LHCN-M2 (cell line): ENCODE data around the gene ALOX15. TPM values are rescaled to one million over a fixed set of nuclear protein-coding genes. Genes with fewer than 3 reads are reported as not detected.
"Not testable (repeated sequence)": the region's sequence is repeated elsewhere in the genome, so short reads cannot be mapped to it uniquely, and the experiment has no call there.

Experiments
- DNase-seq: peaks from one replicate; pipeline ENCODE4 v3.0.0-alpha.2; 2012; ENCODE audit warnings: low read depth
- polyA plus RNA-seq: library from polyadenylated mRNA; unstranded; fragments of >200 nt; gene quantifications from one replicate; pipeline ENCODE4 v1.2.1, GENCODE V29; 2012; ENCODE audit warnings: missing spikeins
- total RNA-seq: library from RNA; depleted of rRNA; stranded (reverse); fragments of >200 nt; gene quantifications from 2 replicates; pipeline ENCODE4 v1.2.3, GENCODE V29; 2014; rRNA removed

Gene ALOX15, protein sequence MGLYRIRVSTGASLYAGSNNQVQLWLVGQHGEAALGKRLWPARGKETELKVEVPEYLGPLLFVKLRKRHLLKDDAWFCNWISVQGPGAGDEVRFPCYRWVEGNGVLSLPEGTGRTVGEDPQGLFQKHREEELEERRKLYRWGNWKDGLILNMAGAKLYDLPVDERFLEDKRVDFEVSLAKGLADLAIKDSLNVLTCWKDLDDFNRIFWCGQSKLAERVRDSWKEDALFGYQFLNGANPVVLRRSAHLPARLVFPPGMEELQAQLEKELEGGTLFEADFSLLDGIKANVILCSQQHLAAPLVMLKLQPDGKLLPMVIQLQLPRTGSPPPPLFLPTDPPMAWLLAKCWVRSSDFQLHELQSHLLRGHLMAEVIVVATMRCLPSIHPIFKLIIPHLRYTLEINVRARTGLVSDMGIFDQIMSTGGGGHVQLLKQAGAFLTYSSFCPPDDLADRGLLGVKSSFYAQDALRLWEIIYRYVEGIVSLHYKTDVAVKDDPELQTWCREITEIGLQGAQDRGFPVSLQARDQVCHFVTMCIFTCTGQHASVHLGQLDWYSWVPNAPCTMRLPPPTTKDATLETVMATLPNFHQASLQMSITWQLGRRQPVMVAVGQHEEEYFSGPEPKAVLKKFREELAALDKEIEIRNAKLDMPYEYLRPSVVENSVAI
- not detected in 2 replicates for total RNA-seq
- polyA plus RNA-seq = not detected

DNA sequence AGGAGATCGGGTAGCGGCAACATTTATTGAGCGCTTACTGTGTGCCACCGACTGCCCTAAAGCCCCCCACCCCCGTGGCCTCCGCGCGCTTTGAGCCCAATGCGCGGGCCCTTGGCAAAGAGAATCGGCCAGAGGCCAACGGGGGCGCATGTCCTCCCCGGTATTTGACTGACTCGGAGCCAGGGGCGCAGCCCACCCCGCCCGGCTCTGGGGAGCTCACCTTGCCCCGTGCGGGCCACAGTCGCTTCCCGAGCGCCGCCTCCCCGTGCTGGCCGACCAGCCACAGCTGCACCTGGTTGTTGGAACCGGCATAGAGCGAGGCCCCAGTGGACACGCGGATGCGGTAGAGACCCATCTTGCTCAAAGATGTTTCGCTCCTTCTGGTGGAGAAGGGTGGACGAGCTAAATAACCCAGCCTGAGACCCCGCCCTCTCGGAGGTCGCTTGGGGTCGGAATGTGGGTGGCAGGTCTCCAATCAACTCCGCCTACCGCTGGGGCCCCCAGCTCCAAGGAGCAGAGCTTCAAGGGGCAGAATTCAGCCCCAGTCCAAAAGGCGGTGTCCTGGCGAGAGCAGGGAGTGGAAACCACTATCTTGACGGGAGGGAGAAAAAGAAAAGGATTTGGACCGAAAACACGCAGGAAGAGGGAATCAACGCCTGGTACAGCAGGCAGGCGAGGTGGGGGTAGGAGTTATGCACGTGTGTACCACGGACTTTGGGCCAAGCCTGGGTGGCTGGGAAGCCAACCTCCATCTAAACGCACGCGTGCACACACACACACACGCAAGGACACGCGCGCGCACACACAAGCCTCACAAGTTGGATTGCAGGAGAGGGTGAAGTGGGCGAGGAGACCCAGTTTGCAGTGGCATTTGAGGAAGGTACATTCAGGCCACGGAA, at the start of gene ALOX15:
TSS of gene ALOX15 (minus strand) at position 382 of the 899 bp plus-strand sequence. CDS start at position 355, 27 bp downstream.
- DNase-seq = no peak

DNA sequence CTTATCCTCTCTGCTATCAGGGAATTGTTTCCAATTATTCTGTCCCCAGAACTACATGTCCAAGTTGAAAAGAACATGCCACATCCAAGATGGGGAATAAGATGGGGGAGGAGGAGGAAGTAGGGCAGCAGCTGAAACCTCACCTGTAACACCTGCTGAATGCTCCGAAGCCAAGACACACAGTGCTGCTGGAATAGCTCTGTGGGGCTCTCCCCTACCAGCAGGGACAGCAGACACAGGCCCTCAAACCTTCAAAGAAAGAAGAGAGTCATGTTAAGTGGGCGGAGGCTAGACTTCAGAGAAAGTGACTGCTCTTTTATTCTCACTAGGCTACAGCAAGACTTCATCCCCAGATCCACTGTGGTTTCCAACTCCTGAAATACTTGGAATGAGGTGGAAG, 49.3 kb upstream of the ALOX15 start:
- no peak for DNase-seq

DNA sequence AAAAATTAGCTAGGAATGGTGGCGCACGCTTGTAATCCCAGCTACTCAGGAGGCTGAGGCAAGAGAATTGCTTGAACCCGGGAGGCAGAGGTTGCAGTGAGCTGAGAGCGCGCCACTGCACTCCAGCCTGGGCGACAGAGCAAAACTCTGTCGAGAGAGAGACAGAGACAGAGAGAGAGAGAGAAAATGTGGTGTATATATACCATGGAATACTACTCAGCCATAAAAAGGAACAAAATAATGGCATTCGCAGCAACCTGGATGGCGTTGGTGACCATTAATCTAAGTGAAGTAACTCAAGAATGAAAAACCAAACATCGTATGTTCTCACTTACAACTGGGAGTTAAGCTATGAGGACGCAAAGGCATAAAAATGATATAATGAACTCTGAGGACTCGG, 48.4 kb upstream of the ALOX15 start:
- not testable (repeated sequence) for DNase-seq

DNA sequence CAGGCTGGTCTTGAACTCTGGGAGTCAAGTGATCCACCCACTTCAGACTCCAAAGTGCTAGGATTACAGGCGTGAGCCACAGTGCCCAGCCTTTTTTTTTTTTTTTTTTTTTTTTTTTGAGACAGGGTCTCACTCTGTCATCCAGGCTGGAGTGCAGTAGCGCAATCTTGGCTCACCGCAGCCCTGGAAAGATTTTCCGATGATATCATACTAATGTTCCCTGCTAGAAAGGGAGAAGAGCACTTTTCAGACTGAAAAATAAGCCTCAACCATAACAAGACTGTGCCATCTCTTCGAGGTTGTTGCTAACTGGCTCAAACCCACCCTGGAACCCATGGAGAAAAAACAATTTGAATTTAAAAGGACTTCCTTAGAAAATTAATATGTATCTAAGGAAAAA, 42.3 kb upstream of the ALOX15 start:
- not testable (repeated sequence) for DNase-seq

DNA sequence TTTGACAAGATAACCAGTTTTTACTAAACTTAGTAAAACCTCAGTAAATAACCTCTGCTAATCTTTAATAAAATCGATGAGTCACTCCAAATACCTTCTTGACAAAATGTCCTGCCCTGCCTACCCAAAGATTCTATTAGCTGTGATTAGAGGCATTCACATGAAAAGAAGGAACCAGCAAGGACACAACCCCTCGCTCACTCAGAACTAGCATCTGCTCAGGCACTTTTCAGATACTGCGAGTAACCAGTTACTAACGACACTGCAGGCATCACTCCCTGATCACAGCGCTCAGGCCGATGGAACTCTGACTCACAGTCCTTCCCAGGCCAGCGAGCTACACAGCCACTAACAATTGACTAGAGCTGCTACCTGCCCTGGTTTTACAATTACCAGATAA, 38.2 kb upstream of the ALOX15 start:
- peak; percentile 44 for DNase-seq

DNA sequence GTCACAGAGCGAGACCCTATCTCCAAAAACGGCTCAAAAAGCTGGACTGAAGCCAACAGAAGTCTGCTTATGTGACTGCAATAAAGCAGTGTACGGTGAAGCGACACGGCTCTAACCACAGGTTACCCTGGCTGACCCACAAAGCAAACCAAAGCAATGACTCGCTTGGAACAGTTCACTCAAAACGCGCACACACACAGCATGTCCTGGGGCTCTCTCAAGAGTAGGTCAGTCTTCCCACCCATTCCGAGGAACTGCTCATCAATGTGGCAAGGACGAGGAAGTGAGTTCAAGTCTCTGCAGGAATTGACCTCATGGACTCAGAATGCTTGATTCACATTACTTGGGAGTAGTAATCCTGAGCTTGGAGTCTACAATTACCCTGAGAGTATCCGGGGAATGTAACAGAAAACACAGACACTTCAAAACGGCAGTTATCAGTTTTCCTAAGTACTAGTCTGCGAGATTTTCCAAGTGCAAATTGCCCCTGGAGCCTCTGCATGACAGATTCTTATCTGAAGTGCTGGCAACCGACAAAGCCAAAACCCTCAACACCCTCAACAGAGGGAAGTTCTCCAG, 37.1 kb upstream of the ALOX15 start:
- peak; percentile 81 for DNase-seq

DNA sequence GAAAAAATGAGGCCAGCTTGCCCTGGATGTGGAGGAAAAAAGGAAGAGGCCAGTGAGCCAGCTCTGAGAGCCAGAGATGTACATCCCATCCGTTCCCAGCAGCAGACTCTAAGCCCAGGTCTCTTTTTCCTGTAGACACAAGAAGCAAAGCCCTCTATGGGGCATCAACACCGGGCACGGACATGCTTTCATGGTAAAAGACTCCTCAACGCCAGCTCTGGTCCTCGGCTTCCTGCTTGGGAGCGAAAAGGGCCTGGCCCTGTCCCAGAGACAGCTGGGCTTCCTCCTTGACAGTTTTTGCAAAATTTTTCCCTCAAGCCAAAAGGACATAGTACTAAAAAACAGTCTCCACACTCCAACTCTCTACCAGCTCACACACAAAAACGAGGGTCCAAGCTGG, 35.3 kb upstream of the ALOX15 start:
- no peak for DNase-seq

DNA sequence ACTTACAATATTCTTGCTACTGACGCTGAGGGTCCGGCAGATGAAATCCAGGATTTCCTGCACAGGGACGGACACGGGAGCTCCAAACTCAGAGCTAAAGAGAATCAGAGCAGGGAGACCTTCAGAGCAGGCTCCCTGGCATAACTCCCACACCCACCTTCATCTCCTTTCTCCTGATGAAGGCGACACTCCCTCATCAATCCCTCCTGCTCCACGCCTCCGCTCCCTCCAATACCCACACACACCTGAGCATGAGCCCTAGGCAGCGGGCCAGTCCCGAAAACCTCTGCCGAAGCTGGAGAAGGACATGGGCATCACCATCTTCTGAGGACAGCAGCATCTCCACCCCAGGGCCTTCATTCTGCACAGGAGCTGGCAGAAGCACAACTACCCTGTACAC, 34.3 kb upstream of the ALOX15 start:
- no peak for DNase-seq

DNA sequence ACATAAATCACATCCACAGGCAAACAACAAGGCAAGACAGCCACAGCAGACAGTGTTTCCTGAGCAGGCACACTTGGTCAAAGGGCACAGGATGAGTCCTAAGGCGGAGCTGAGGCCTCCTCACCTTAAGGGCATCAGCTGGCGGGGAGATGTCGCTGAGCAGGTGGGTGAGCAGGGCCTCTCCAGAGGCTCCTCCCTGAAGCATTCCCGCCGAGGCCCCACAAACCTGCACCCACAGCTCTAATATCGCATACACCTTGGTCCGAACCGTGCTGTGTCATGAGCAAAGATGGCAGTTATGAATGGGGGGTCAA, 33.2 kb upstream of the ALOX15 start:
- DNase-seq = no peak

DNA sequence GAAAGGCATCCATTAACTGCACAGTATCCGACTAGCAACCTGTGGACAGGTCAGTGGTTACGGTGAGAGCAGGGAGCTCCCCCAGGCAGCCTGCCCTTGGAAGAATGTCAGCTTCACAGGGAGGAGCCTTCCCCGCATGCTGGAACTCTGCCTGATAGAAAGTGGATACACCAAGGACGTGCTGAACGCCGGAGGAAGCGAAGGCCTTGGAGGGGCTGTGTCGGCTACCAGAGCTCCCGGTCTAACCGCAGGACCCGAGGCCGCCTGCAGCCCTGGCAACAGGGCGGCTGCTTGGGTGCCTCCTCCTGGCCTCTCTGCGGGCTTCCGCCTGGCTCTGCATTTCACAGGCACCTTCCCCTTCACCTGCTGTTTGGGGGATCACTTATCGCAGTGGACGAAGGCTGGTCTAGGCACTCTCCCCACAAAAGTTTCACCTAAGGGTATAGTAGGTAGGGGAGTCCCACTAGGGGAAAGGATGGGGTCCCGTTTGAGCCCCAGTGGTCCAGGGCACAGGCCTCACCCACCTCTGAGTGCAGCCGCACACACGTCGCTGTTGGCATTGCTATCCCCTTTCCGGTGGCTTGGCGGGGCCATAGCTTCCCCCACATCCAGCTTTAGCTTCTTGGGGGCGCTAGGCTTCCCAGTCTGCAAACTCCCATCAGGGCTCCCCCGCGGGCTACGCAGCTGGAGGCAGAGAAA, 32.7 kb upstream of the ALOX15 start:
- no peak for DNase-seq

DNA sequence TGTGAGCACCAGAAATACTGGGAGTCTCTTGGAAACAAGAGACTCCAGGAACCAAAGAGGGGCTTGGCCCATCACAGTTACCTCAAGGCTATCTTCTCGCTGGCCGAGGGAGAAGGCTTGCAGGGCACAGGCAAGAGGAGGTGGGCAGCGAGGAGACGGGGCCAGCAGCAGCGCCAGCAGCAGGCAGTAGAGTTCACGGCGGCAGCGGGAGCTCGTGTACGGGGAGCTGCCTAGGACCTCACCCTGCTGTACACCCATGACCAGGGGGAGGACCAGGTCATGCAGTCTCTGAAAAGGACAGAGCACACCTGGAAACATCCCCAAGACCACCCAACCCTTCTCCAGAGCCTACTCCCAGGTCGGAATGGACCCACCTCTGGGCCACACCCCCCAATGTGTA, 31.7 kb upstream of the ALOX15 start:
- no peak for DNase-seq

DNA sequence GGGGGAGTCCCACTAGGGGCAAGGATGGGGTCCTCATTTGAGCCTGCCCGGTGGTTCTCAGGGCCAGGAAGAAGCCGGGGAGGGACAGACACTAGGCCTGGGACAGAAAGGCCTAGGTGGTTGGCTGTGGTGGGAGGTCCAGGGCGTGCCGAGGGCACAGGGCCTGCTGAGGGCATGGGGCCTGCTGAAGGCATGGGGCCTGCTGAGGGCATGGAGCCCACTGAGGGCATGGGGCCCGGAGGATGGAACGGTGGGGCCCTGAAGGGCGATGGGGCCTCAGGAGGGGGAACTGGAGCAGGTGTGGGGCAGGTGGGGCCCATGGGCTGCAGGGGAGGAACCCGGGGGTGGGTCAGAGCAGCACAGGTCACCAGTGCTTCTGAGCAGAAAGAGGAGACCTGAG, 31.3 kb upstream of the ALOX15 start:
- no peak for DNase-seq

DNA sequence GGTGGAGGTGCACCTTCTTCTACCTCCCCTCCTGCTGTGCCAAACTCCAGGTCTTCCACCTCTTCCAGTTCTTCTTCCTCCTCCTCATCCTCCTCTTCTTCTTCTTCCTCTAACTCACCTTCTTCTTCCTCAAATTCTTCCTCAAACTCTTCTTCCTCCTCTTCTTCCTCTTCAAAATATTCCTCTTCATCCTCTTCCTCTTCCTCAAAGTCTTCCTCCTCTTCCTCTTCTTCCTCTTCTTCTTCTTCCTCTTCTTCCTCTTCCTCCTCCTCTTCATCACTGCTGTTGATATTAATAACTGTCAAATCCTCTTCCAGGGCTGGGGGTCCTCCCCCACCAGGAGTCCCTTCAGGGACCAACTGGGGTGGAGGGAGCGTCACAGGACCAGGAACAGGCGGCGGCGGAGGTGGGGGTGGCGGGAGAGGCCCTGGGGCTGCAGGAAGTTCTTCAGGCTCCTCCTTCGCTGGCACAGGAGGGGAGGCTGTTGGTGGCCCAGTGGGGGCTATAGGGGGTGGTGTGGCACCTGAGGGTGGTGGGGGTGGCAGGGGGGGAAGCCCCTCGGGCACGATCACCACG, 30.7 kb upstream of the ALOX15 start:
- DNase-seq = no peak

DNA sequence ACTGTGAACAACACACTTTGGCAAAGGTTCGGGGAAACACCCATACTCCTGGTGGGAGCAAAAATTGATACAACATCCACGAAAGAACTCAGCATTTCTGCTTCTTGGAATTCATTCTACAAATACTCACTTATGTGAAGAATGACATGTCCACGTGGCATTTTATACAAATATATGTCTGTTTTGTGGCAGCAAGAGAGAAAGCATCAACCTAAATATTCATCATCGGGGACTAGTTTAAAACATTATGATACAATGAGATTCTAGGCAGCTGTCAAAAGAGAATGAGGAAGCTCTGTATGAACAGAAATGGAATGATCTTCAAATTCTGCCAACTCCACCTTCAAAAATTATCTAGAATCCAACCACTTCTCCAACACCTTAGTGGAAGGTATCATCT, 25.7 kb upstream of the ALOX15 start:
- no peak for DNase-seq

DNA sequence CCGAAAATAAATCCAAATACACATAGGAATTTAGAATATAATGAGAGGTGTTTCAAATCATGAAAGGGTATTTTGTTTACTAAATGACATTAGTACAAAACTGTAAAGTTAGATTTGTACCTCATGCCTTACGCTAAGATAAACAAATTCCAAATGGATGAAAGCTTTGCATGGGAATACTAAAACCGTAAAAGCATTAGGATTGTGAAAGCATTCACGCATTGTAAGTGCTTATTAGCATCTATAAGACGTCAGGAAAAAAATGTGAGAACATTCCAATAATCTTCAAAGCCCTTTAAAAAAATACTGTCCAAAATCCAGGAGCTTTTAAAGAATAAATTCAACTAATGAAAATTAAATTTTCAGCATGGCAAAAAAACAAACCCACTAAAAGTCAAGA, 24.8 kb upstream of the ALOX15 start:
- DNase-seq = no peak

DNA sequence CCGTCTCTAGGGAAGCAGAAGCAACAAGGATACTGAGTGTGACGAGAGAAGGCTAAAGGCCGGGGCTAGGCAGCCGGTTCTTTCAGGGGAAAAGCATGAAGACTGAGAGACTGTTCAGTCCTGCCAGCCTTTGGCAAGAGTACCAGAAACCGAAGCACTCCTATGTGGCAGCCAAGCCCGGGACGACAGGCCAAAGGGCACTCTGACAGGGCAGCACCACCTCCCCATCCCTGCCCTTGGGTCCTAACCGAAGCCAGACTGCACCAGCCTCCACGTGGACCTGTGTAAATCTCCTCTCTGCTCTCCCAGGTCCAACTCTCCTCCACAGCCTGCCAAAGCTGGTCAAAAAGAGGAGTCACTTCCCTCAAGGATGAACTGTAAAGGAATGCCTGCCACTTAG, 23.5 kb upstream of the ALOX15 start:
- DNase-seq = no peak

DNA sequence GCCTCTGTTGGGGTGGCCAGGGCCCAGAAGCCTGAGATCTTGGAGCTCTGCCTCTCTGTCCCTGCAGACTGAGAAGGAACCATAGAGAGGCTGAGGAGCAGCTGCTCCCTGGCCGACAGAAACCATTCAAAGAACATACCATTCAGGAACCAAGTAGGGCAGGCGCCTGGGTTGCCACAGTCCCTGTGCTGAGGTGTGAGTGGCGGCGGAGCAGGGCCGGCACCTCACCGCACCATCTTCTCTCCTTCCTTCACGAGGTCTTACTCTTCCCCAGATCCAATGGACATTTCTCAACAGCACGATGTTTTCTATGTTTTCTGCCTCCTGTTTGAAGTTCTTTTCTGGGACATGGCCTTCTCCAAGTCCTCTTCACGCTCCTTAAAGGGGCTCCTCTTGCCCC, 22.8 kb upstream of the ALOX15 start:
- no peak for DNase-seq

DNA sequence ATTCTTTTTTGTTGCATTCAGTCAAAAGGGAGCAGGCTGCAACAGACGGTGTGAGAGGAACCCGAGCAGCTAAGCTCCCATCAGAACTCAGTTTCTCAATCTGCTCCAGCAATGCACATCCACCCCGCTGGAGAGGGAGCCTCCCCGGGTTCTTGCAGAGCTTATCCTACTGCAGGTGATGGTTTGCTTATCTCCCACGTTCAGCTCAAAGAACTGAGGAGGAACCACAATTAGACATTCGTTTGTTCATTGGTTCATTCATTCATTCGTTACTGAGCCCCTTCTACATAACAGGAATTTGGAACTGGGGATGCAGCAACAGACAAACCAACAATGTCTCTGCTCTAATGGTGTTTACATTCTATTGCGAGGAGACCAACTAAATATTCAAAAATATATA, 22.2 kb upstream of the ALOX15 start:
- DNase-seq = no peak

DNA sequence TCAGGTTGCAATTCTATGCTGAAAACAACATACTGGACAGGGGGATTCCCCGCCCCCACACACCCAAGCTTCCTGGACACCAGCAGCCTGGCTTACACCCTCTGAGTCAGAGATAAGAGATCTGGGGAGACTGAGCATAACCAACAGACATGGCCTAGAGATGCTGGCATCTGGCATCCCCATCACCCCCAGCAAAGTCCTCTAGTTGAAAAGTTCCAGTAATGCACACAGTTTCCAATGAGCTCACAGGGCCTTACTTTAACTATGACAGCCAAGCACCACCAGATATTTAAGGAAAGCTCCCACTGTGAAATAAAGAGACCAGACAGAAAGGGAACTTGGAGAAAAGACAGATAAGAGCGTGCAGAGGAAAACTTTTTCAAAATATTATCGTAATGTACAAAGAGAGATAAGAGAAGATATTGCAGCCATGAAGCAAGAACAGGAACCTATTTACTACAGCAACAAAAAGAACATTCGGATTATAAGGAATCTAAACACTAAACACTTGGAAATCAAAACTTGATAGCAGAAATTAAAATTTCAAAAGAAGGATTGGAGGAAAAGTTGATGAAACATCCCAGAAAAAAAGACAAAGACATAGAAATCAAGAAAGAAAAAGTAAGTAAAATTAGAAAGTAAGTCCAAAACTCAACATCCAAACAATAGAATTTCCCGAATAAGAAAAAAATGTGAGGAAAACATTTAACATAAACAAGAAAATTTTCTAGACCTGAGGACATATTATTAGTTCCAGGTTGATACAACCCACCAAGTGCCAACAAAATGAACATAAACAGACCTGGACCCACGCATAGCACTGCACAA, 17.2 kb upstream of the ALOX15 start:
- no peak for DNase-seq

DNA sequence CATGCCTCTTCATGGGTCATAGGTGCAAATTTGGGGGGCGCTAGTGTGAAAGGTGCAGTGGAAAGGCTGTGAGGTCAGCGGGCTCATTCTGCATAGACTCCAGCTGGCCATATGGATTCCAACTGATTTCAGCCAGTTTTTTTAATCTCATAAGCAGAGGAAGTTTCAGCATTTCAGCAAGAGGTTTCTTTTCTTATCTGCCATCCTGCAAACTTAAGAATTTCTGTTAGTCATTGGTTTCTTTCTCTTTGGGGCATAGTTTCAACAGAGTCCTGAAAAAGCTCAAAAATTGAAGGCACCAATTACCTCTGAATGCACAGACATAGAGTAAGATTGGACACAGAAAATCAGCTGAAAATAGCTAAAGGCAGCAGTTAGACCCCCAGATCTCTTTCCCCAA, 16.2 kb upstream of the ALOX15 start:
- DNase-seq = no peak
